NCI-H446 treated with DMSO at 0.1 percent for 48 hours (cell line): Measurements from ENCODE around the gene RPL15.

ENCODE experiments used
- DNase-seq: peaks from one replicate; lab custom pipeline; 2025; lab: John Stamatoyannopoulos, UW

Gene RPL15

GRCh38 chr3:23964537-23965235, 47.8 kb downstream of the RPL15 start:
- DNase-seq, result no peak

- no peak for DNase-seq
These were observed 49.4 kb downstream of the RPL15 start for GRCh38 chr3:23966328-23966727.

DNA sequence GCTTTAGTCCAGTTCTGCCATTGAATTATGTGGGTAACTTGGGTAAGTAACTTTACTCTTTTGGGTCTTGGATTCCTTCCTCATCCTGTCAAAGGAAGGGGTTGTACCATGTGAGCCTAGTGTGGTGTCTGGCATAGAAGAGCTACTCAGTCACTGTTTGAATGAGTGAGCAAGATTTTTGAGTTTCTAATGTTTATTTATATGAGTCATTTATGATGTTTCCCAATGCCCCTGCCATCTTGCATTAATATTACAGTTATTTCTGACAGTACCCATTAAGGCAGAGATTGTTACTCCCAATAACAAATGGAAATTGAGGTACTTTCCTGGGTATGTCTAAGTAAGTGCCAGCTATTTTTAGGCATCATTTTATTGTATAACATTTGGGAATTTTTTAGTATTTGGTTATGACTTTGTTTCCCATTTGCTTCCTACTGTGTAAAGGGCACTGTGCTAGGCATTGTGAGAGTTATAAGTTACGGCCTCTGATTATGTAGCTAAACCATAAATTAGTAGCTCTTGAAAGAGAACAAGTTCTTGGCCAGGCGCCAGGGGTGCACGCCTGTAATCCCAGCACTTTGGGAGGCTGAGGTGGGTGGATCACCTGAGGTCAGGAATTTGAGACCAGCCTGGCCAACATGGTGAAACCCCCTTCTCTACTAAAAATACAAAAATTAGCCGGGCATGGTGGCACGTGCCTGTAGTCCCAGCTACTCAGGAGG, 51.7 kb downstream of the RPL15 start:
- DNase-seq, result no peak

GRCh38 chr3:23969393-23969792, 52.5 kb downstream of the RPL15 start:
- no peak for DNase-seq
